ENCODE results near the gene TMEM183A.
"Not testable (repeated sequence)": the region's sequence is repeated elsewhere in the genome, so short reads cannot be mapped to it uniquely, and the experiment has no call there.

TMEM183A gene

GRCh38 chr1:202987922-202988583 is 19.1 kb upstream of the TMEM183A start:
- no peak for DNase-seq

GRCh38 chr1:202989879-202990278 is 17.3 kb upstream of the TMEM183A start:
- DNase-seq, result no peak

GRCh38 chr1:202991112-202991511 is 16.1 kb upstream of the TMEM183A start:
- no peak for DNase-seq

GRCh38 chr1:202994756-202995155 is 12.4 kb upstream of the TMEM183A start:
- DNase-seq, result no peak

GRCh38 chr1:202998836-202999750 is 8.1 kb upstream of the TMEM183A start:
- peak; percentile 90 for DNase-seq

GRCh38 chr1:203000217-203000944 is 6.8 kb upstream of the TMEM183A start:
- no peak for DNase-seq

- no peak for DNase-seq
These were observed 5.2 kb upstream of the TMEM183A start for GRCh38 chr1:203001986-203002385.

GRCh38 chr1:203002951-203003350 is 4.2 kb upstream of the TMEM183A start:
- no peak for DNase-seq

- DNase-seq, result peak; percentile 91
These were observed 1.6 kb upstream of the TMEM183A start for GRCh38 chr1:203005395-203006142.

GRCh38 chr1:203009185-203009584 is 2.0 kb downstream of the TMEM183A start:
- no peak for DNase-seq

- no peak for DNase-seq
These were observed 4.4 kb downstream of the TMEM183A start for GRCh38 chr1:203011582-203011981.

- DNase-seq, result no peak
These were observed 9.9 kb downstream of the TMEM183A start for GRCh38 chr1:203017061-203017460.

- DNase-seq, result no peak
These were observed 10.5 kb downstream of the TMEM183A start for GRCh38 chr1:203017692-203018091.

- DNase-seq, result not testable (repeated sequence)
These were observed 15.7 kb downstream of the TMEM183A start for GRCh38 chr1:203022855-203023254.

GRCh38 chr1:203025686-203026030 is 18.5 kb downstream of the TMEM183A start:
- no peak for DNase-seq

- peak; percentile 93 for DNase-seq
These were observed 19.0 kb downstream of the TMEM183A start, which contains the start of gene PPFIA4 for GRCh38 chr1:203026031-203026665. PPFIA4 (plus strand) TSS chr1:203026491; CDS start chr1:203039009, 12,518 bp downstream.

- no peak for DNase-seq
These were observed 19.8 kb downstream of the TMEM183A start for GRCh38 chr1:203026666-203027663.

GRCh38 chr1:203028067-203028783 is 21.1 kb downstream of the TMEM183A start:
- no peak for DNase-seq

GRCh38 chr1:203028784-203029553 is 21.8 kb downstream of the TMEM183A start:
- no peak for DNase-seq

All from hematopoietic multipotent progenitor cell treated with erythropoietin and hydrocortisone succinate and interleukin-3 and kit ligand, for 4 days (in vitro differentiated cells).